ENCODE measurements around the gene SH3PXD2A.

The SH3PXD2A gene

GRCh38 chr10:103552856-103553742 lies 302.3 kb downstream of the SH3PXD2A start:
- no peak for DNase-seq

GRCh38 chr10:103551619-103552602 lies 303.5 kb downstream of the SH3PXD2A start:
- DNase-seq = no peak

GRCh38 chr10:103550229-103550628 lies 305.1 kb downstream of the SH3PXD2A start:
- no peak for DNase-seq

GRCh38 chr10:103549349-103549685 lies 306.1 kb downstream of the SH3PXD2A start:
- no peak for DNase-seq

- DNase-seq = no peak
These were observed 306.6 kb downstream of the SH3PXD2A start for GRCh38 chr10:103548581-103549348.

- no peak for DNase-seq
These were observed 307.4 kb downstream of the SH3PXD2A start for GRCh38 chr10:103548006-103548405.

GRCh38 chr10:103547391-103547946 lies 307.9 kb downstream of the SH3PXD2A start:
- DNase-seq = no peak

GRCh38 chr10:103546401-103546800 lies 309.0 kb downstream of the SH3PXD2A start:
- DNase-seq = no peak

- no peak for DNase-seq
These were observed 309.6 kb downstream of the SH3PXD2A start for GRCh38 chr10:103545771-103546281.

- no peak for DNase-seq
These were observed 310.0 kb downstream of the SH3PXD2A start for GRCh38 chr10:103545366-103545765.

- no peak for DNase-seq
These were observed 310.6 kb downstream of the SH3PXD2A start for GRCh38 chr10:103544657-103545310.
